Measurements from ENCODE around the gene JPH3. TPM values are rescaled to one million over a fixed set of nuclear protein-coding genes. Genes with fewer than 3 reads are reported as not detected.

JPH3 gene
- total RNA-seq, 4 donors from 2014 or later, result 0.38 TPM; not detected in 3

GRCh38 chr16:87694441-87695125 is 92.3 kb downstream of the JPH3 start:
- TF ChIP-seq CTCF (IDR thresholded peaks at IDR 0.05; ENCODE audit: low read depth), result no peak

GRCh38 chr16:87695534-87695933 is 93.2 kb downstream of the JPH3 start:
- TF ChIP-seq CTCF (IDR thresholded peaks at IDR 0.05; ENCODE audit: low read depth), result no peak

GRCh38 chr16:87696726-87697125 is 94.4 kb downstream of the JPH3 start:
- no peak for TF ChIP-seq CTCF (IDR thresholded peaks at IDR 0.05; ENCODE audit: low read depth)

- no peak for TF ChIP-seq CTCF (IDR thresholded peaks at IDR 0.05; ENCODE audit: low read depth)
Observed at GRCh38 chr16:87697256-87697655, 94.9 kb downstream of the JPH3 start.

GRCh38 chr16:87697792-87698191 is 95.5 kb downstream of the JPH3 start:
- TF ChIP-seq CTCF (IDR thresholded peaks at IDR 0.05; ENCODE audit: low read depth), result no peak

- TF ChIP-seq CTCF (IDR thresholded peaks at IDR 0.05; ENCODE audit: low read depth), result no peak
Observed at GRCh38 chr16:87698241-87698640, 95.9 kb downstream of the JPH3 start.

- no peak for TF ChIP-seq CTCF (IDR thresholded peaks at IDR 0.05; ENCODE audit: low read depth)
Observed at GRCh38 chr16:87698676-87699199, 96.4 kb downstream of the JPH3 start.
